DMS79 treated with DMSO at 0.1 percent for 48 hours (cell line): ENCODE measurements around the gene PCDHB1.
A peak's percentile ranks its signal among the peaks of the same experiment; 100 is the strongest.

Experiments used
- DNase-seq: peaks from one replicate; lab custom pipeline; 2025; lab: John Stamatoyannopoulos, UW

PCDHB1 gene, protein sequence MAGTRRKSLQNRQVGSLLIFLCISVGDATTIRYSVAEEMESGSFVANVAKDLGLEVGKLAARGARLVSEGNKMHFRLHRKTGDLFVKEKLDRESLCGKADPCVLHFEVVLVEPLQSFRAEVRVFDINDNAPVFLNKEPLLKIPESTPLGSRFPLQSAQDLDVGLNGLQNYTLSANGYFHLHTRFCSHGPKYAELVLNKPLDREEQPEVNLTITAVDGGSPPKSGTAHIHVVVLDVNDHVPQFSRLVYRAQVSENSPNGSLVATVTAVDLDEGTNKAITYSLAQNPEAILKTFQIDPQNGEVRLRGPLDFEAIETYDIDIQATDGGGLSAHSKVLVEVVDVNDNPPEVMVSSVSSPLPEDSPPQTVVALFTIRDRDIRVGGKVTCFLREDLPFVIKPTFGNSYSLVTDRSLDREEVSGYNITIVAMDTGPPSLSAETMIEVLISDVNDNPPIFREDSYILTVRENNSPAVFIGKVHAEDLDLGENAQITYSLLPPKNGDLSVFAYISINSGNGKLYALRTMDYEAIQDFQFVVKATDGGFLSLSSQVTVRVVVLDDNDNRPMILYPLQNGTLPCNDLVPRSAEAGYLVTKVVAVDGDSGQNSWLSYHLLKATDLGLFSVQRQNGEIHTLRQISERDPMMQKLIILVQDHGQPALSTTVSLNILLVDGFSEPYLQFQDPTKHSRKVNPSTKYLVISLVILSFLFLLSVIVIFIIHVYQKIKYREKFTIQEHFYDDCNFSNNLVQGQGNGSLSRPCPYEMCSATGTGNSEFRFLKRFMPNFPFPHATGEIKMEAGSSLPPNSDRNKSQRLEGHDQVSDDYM

DNA sequence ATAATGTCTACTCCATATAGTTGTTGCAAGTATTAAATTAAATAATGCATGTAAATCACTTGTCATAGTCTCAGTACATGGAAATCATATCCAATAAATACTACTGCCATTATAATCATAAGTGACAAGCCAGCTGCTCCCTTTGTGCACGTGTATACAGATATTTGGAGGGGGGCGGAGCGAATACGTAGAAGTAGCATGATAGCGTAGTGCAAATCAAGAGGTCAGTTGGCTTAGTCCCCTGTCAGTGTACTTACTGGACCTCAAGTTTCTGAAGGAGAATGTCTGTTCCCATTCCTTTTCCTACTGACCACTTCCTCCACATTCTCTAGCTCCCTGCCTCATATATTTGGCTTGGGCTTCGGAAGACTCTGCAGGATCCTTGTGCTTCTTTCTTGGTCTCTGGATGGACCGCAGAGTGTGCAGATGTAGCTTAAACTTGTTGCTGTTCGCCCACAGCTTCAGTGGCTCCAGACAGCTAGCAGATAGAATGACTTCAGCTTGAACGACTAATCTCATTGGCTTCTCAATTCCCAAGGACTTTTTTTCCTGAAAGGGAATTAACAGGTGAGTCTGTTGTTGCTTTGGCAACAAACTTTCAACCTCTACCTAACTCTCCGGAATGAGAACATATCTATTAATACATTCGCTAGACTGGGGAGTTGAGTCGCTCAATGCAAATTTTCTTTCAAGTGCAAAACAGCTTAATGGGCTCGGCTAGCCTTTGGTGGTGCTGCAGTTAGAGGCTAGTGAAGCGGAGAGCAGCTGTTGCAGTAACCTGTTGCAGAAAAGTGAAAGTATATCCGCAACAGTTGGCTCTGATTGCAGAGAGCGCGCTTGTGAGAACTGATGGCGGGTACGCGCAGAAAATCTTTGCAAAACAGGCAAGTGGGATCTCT is at the start of gene PCDHB1:
Gene PCDHB1 (plus strand): TSS at position 753 of the 899 bp plus-strand sequence. CDS start 97 bp downstream, at position 850.
- DNase-seq = no peak

DNA sequence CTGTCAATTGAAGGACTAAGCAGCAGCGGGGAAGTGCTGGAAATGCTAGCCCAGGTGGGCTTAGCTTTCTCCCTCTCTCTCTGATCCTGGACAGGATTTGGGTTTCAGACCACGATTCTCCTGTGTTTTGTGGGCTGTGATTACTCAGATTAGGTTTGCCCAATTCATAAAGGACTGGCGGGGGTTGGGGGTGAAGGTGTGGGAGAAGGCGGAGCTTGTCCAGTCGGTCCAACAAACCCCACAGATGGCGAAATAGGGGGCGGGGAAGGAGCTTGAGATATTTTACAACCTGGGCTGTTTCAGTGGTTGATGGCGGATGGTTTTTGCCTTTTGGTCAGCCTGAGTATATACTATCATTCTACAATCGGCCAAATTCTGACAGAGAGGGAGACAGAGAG is 49.7 kb upstream of the PCDHB1 start:
- peak; percentile 48 for DNase-seq

DNA sequence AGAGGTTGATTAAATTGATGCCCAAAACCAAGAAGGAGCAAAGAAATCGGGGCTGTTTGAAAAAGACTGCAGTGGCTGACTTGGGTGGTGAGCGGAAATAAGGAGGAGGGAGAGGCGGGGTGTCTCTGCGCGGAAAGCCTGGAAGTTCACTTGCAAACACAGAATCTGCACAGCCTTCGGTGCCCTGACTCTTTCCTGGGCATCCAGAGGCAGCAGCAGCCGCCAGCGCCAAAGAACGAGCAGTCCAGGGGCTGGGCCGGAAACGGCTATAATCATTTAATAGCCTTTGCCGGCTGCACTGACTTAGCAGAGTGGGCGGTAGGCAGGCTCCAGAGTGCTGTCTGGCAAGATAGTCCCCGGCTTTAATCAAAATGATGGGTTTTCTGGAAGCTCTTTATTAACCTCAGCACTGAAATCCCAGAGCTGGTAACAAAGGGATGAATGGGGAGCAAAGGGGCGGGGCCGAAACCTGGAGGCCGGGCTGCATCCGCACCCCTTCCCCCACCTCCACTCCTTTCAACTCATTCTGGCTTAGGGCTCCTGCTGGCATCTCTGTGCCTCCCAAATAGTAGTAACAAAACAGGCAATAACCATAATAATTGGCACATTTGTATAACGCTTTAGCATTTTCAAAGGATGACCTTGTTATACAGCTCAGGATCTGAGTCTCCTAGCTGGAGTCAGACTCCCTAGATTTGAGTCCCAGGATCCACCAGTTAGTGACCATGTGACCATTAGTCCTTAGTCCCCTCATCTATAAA is 49.1 kb upstream of the PCDHB1 start:
- peak; percentile 44 for DNase-seq

DNA sequence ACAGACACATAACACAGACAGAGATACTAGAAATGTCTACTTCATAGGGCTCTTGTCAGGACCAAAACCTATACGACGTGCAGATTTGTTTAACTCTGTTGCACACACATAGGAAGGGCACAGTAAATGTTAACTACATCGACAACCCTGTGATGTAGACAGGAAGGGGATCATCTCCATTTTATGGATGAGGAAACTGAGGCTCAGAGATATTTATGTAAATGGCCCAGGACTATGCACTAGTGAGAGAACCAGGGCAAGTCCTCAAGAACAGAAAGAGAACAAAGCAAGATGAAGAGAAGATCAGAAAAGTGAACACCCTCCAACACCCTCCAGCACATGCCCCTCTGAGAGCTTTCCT is 48.6 kb upstream of the PCDHB1 start:
- DNase-seq = no peak

DNA sequence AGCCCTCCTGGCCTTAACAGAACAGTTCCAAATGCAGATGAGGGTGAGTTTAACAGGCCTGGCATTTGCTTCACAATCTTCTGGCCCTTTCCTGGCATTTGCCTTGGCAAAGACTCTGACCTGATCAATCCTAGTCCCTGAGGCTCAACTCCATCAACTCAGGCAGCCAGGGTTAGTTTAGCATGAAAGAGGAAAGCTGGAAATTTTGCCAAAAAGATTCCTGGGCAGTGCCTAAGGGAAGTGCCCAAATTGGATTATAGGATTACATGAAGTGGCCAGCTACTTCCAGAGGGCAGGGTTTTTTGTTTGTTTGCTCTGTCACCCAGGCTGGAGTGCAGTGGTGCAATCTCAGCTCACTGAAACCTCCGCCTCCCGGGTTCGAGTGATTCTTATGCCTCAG is 48.1 kb upstream of the PCDHB1 start:
- DNase-seq = peak; percentile 11

DNA sequence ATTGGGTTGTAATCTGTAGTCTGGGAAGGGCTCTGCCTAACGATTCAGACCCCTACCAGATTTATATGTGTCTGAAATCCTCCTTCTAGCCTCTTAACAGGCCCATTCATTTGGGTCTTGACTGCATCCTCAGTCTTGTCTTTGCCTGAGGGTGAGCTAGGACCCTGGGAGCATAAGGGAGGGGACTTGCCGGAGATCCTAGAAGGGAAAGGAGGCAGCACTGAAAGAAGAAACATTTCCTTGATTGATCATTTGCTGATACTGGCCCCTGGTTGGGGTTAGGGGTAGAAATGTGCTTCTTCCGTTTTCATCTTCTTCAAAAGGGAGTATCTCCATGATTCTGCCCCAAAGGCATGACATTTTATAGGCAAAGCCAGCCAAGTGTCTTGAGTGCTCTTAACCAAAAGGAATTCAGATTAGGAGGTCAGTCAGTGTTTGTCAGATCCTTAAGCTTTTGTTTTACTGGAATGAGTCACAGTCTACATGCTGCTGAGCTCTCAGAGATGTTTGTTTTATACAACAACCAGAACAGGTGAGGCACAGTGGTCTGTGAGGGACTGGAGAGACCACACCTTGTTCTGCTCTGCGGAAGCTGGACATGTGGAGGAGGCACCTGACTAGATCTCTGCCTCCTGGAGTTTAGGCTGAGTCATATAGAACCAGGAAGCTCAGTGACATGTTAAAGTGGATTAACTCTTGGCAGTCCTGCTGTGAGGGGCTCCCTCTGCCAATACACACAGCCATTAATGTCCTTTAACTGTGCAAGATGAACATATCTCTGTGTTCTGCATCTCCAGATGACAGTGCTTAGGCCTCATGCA is 47.2 kb upstream of the PCDHB1 start:
- peak; percentile 75 for DNase-seq

DNA sequence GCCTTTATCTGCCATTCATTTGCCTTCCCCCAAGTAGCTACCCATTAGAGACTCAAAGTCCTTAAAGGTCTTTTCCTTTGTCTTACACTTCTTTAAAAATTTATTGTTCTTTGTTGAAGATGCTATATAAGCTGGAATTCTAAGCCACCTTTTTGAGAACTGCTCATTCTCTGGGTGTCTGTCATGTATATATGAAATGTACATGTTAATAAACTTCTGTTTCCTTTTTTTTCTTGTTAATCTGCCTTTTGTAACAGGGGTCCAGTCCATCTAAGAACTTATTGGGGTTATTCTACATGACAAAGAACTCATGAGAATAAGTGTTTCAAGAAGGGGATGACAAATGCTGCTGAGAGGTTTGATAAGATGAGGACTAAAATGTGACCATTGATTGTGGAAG is 43.4 kb upstream of the PCDHB1 start:
- no peak for DNase-seq

DNA sequence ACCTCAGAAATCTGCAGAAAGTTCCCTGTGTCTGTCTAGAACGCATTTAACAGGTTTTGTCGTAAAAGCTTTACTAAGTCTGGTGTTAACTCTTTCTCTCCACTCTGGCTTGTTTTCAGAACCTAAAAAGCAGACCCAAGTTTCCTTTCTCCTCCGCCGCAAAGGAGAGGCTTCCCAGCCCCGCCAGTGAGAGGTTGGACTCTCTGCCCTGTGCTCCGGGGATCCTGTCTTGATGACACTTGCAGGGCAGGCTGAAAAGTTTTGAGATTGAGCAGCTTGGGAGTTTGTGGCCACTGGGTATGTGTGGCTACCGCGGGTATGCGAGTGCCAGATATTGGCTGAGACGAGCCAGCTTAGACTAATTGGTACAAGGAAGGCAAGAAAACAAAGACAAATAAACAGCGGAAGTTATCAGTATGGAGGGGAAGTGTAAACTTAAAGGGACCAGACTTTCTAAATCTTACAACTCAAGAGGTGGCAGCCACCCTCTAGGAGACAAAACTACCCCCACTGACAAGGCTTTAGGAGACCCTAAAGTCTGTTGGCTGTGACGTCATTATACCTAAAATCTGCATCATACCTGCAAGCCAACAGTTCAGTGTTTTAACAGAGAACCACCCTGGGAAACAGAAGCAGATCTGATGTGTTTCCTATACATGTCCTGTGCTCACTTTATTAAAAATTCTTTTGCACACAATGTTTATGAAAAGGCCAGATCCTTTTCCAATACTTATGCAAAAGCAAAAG is 41.0 kb upstream of the PCDHB1 start:
- DNase-seq = no peak

DNA sequence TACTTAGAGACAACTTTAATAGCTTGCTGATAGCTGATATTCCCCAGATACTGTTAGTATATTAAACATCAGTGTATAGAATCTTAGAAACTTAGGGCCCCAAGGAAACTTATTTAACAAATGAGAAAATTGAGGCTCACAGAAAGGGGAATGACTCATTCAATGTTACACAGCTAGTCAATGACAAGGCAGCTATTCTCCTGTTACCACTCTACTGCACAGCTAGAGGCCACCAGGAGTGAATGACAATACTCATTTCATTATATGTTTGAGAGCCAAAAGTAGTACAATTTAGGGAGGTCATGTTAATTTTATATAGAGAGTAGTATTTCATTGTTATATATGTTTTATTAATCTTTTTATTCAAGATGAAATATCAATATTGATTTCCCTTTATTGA is 33.2 kb upstream of the PCDHB1 start:
- DNase-seq = no peak

DNA sequence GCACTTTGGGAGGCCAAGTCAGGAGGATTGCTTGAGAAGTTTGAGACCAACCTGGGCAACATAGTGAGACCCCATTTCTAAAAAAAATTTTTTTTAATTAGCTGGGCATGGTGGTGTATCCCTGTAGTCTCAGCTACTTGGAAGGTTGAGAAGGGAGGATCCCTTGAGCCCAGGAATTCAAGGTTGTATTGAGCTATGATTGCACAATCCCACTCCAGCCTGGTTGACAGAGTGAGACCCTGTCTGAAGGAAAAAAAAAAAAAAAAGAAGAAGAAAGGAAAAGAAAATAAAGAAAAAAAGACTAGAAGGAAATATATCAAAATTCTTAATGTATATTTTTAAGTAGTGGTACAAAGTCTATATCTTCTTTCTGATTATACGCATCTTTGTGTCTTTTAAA is 28.8 kb upstream of the PCDHB1 start:
- DNase-seq = no peak

DNA sequence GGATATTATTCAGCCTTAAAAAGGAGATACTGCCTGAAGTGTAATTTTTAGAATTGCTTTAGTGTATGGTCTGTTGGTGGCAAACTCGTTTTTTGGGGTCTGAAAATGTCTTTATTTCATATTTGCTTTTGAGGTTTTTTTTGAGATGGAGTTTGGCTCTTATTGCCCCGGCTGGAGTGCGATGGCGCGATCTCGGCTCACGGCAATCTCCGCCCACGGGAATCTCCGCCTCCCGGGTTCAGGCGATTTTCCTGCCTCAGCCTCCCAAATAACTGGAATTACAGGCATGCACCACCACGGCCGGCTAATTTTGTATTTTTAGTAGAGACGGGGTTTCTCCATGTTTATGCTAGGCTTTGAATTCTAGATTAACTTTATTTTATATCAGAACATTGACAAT is 20.2 kb upstream of the PCDHB1 start:
- no peak for DNase-seq

DNA sequence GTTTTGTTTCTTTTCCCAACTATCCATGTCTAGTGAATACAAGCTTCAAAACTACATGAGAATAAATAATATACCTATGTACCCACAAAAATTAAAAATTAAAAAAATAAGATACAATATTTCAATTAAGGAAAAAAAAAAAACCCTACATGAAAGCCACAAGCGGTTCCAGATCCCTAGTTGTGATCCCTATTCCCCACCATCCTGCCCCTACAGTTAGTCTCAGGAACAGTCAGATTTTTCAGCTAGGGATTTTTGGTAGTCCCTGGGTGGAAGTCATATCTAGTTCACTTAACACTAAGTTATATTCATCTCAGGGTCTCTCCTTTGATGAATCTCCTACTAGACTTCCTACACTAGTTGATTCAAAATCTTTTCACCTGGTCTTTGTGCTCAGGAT is 18.5 kb upstream of the PCDHB1 start:
- DNase-seq = no peak

DNA sequence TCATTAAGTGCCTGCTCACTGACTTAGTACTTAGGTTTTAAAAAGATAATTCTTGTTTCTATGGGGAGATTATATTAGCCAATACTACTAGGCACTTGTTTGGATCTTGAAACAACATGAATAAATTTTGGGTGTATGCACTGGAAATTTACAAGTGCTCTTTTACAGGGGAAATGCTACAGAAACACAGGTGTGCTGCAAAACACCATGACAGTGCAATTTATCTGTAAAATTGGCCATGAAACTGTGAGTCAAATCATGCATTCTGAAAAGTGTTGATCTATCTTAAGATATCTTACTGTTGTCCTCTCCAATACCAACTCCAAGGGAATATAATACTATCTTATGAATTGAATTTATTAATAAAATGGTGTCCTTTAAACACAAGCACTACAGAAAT is 12.1 kb upstream of the PCDHB1 start:
- DNase-seq = peak; percentile 75

DNA sequence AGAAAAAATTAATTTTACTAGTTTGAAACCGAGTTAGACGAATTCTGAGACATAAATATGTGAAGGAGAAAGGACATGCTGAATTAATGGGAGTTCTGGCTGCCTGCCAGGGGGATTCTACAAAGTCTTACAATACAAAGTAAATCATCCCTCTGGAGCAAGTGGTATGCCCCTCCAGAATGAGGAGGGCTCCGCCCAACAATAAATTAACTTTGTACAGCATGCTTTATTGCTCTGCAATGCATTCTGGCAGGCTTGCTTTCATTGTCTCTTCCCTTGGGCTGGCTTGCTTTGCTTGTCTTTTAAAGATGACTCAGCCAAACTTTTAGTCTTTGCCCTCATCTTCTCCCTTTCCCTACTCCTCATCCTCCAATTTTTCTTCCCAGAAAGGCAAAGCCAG is 11.7 kb upstream of the PCDHB1 start:
- DNase-seq = peak; percentile 78

DNA sequence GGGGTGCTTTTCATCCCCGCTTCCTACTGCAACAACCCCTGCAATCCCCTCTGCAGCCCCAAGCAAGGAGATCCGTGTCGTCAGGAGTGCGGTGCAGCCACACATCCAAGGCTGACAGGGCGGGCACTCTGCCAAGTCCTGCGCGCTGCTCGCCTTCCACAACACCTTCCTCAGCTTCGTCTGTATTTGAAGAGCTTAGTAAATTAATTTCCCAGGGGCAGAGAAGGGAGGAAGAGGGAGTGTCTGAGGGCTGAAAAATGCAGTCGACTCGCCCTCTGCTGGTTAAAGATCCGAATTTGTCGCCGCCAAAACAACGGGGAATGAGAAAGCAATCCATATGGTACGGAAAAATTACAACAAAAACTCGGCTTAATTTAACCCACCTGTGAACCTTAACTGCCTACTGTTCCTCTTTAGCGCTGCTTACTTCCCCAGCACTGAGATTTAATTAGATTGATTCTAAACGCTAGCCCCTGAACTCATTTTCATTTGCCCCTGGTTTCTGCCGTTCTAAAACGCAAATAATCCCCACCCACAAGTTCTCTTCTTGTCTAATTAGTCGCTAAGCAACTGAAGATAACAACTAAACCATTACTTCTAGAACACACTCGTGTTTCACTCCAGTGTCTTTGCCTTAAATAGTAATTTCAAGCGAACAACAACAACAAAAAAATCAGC is 10.9 kb upstream of the PCDHB1 start:
- peak; percentile 85 for DNase-seq

DNA sequence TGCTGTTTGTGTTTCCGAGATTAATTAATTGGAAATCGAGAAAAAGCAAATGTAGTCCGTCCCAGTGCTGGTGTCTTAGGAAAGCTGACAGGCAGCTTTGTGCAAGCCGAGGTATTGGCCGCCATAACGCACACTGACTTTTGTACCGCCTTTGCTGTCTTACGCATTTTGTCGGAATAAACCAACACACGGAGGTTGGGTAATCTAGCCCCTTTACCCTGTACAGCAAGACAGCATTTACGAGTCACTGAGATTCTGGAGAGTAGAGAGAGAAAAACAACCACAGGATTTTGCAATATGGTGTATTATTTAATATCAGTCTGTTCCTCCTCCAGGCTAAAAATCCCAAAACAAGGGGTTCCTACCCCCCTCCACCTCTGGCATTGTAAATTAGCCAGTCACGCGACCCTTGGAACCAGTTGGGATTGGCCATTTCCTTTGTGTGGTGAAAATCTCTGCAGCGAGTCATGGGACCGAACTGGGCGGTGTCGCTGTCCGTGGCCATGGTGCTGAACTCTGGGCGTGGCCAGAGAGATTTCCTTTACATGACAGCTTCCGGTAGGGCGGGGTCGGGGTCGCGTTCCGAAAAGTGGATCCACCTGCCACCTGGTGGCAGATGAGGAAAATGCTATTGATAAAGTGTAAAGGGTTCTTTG is 10.3 kb upstream of the PCDHB1 start:
- DNase-seq = peak; percentile 92

DNA sequence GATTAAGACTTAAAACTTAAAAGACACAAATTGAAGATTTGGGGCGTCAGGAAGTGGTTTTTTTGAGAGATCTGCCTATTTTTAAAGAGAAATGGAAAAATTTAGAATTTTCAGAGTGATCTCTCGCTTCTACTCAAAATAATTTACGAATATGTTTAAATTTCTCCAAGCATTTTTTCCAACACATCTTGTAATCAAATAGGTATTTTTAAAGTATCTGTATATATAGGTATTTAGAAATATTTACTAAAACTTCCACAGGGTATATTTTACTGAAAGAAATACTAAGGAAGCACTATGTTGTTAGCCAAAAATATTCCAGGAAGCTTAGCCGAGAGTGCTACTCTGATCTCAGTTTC is 9.8 kb upstream of the PCDHB1 start:
- no peak for DNase-seq

DNA sequence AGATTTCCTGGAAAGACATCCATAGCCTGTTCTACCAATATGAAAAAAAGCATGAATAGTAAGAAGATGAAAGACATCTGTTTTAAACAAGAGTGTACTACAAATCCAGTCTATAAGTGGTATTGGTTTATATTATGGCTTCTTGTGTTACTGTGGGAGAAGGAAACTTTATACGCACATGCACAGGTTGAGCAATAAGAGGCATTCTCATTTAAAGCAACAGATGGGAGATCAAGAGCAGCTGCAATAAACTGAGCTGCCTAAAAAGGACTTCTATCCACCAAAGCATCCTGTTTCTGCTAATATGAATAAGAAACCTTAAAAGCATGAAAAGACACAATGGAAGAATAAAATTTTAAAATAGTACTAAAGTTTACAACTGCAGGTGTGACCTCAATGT is 8.6 kb upstream of the PCDHB1 start:
- no peak for DNase-seq

DNA sequence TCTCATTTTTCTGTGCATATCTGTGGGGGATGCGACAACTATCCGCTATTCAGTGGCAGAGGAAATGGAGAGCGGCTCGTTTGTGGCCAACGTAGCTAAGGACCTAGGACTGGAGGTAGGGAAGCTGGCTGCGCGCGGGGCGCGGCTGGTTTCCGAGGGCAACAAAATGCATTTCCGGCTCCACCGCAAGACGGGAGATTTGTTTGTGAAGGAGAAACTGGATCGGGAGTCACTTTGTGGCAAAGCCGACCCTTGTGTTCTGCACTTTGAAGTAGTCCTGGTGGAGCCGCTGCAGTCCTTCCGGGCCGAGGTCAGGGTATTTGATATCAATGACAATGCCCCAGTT is 320 bp downstream of the PCDHB1 start:
- peak; percentile 22 for DNase-seq
